CD4-positive, alpha-beta T cell treated with Interleukin-12 subunit alpha and Interleukin-12 subunit beta, for 1 hour (primary cell): Measurements from ENCODE around the gene GARIN5B.

Experiments
- DNase-seq: peaks from one replicate; pipeline ENCODE4 v3.0.0-alpha.2; 2020

GARIN5B gene

DNA sequence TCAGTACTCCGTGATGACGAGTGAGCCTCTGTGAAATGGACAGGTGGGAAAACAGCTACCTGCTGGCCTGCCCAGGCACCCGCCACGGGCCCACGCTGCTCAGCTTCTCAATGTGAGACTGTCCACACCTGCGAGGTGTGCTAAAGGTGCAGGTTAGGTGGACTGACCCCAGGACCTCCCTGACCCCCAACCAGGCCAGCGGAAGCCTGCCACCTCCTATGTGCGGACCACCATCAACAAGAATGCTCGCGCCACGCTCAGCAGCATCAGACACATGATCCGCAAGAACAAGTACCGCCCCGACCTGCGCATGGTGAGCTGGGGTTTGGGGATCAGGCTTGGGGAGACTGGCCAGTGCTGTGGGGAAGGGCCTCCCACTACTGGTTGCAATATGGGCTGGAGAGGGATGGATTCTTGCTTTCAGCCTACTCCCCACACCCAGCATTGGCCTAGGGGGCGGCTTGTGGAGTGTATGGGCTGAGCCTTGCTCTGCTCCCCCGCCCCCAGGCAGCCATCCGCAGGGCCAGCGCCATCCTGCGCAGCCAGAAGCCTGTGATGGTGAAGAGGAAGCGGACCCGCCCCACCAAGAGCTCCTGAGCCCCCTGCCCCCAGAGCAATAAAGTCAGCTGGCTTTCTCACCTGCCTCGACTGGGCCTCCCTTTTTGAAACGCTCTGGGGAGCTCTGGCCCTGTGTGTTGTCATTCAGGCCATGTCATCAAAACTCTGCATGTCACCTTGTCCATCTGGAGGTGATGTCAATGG, 24.9 kb upstream of the GARIN5B start:
- no peak for DNase-seq

DNA sequence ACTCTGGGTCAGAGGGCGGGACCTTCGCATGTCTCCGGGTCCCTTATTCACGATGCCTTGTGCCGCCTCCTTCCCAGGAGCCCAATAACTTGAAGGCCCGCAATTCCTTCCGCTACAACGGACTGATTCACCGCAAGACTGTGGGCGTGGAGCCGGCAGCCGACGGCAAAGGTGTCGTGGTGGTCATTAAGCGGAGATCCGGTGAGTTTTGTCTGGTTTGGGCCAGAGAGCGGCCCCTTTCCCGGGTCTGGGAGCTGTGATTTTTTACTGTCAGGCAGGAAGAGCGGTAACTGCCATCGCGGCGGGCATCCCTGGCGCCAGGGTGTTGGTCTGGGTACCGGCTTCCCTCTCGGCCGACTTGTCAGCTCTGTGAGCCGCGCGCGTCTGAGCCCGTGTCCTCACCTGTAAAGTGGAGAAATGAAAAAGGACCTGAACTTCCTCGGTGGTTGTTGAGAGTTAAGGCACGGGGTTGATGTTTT, 23.5 kb upstream of the GARIN5B start:
- no peak for DNase-seq

DNA sequence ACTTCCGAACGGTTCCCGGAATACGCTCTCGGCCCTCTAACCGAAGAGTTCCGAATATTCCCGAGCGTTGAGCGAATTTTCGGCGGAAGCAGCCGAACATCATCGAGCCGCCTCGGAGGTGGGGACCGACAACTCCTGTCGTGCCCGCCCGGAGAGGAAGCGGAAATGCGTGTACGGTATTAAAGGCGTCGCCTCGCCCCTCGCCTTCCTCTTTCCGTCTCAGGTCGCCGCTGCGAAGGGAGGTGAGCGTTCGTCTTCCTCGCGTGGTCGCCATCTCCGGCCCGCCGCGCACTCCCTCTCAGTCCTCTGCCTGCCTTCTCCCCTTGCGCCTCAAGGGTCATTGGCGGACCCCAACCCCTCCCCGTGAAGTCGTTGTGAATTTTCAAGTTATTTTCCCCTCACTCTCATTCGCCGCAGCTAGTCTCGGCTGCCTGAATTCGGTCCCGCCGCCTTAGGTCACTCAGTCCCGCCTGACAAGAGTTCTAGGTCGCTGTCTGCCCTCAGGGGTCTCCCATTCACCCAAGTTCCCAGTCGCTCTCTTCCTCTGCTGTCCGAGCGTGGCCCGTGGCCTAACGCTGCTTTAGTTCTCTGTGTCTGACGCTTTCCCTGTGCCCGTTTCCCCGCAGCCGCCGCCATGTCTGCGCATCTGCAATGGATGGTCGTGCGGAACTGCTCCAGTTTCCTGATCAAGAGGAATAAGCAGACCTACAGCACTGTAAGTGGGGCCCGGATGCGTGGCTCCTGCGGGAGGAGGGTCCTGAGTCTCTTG, 22.8 kb upstream of the GARIN5B start, which contains the start of gene RPL28:
TSS of gene RPL28 (plus strand) at position 209 of the 769 bp plus-strand sequence. CDS start at position 635, 426 bp downstream.
- peak; percentile 99 for DNase-seq

DNA sequence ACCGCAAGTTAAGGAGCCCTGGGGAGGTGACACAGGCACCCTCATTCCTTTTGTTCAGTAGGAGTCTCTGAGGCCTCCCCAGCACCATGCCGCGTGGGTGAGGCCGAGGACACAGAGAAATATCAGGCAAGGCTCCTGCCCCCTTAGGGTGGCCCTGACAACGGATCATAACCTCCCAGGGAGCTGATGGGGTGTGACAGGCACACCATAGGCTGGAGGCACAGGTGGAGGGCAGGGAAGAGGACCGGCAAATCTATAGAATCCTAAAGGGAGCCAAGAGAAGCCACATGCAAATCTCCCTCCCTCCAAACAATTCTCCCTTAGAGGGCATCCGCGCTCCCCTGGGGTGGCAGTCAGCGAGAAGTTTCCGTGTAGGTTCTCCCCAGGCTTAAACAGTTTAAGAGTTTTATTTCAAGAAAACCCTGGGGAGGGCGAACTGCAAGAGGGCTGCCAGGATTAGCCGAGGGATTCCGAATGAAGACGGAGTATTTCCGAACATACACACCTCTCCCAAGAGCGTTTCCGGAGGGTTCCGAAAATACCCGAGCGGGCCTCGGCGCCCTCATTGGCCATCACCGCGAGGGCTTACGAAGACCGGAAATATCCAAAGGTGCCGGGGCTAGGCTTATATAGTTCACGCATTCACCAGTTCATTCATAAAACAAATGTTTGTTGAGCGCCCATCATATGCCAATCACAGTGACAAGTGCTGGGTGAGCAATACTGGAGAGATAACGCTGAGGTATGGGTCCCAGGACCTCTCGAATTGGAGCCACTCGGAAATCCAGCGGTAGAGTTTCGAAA, 22.1 kb upstream of the GARIN5B start:
- peak; percentile 96 for DNase-seq

DNA sequence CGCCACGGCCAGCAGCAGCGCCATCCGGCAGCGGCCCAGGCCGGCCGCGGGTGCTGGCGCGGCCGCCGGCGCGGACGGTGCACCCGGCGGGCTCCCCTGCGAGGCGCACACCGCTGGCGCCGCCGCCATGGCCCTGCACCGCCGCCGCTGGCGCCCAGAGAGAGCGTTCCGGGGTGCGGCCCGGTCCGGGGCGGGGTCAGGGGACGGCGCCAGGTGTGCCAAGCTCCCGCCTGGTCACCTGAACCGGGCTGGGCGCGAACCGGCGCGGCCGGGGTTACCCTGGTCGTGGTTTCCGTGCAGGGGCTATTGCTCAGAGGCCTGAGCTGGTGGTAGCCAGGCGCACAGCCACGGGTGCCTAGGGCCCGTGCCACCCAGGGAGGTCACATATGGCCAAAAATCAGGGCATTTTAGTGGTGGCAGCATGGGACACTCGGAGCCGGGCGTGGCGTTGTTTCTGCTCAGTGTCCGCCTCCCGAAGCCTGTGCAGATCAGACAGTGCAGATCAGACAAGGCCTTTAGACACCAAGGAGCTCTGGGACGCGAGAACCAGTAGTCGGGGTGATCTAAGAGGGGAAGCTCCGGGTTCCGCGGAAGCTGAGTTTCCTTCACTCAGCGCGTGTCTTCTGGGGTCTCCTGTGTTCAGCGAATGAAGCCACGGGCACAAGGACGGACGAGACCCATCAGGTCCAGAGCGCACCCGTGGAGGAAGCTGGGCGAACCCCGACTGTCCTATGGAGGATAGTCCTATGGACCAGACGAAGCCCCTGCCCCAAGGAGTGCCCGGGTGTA, 21.3 kb upstream of the GARIN5B start, which contains the start of gene TMEM238:
TSS of gene TMEM238 (minus strand) at position 162 of the 789 bp plus-strand sequence. CDS start at position 129, 33 bp downstream.
- peak; percentile 48 for DNase-seq

DNA sequence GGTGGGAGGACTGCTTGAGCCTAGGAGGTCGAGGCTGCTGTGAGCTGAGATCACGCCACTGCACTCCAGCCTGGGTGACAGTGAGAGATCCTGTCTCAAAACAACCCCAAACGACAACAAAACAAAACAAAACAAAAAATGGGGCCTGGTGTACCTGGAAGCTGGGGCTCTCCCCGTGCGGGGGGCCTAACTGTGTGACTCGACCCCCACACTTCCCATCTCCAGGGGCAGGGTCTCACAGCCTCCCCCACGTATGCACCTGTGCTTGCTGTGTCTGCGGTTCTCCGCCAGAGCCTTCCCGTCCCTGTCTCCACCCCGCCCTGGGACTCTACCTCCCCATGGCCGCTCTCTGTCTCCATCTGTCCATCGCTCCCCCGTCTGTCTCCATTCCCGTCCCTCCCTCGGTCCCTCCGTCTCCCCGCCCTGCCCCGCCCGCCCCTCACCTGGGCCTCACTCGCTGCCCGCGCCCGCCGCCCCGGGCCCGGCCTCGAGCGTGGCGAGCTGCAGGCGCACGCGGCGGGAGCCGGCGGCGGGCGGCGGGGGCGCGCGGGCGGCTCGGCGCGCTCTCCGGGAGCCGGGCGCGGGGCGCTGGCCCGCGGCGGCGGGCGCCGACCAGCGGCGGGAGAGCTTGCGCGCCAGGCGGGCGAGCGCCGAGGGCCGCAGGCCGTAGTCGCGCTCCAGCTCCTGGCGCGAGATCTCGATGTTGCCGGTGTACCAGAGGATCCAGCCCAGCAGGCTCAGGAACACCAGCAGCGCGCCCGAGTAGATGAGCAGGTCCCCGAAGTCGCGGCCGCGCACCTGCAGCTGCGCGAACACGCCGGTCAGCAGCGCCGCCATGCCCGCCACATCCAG, 20.4 kb upstream of the GARIN5B start:
- DNase-seq, result peak; percentile 57

DNA sequence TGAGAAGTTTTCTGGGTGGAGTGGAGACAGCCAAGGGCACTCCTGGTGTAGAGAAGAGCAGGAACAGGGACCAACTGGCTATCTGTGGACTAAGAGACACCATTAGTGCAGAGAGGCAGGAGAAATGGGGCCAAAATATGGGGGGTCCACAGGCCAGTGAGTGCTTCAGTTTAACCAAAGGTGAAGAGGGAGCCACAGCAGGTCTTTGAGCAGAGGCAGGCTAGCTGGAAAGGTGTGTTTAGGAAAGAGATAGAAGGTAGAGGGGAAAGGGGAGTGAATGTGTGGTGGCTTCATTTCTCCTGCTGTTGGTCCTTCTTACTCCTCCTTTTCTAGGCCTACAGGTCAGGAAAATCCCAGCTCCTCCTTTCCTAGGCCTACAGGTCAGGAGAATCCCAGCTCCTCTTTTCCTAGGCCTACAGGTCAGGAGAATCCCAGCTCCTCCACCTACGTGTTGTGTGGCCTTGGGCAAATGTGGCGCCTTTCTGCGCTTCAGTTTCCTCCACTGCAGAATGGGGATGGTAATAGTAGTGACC, 19.5 kb upstream of the GARIN5B start:
- no peak for DNase-seq

DNA sequence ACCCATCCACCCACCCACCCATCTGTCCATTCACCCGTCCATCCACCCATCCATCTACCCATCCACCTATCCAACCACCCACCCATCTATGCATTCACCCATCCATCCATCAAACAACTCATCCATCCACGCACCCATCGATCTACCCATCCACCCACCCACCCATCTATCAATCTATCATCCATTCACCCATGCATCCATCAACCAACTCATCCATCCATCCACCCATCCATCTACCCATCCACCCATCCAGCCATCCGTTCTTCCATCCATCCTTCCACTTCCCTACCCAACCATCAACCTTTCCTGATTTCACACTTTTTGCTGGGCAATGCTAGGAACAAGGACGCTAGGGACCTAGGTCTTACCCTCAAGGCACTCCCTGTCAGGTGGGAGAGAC, 19.0 kb upstream of the GARIN5B start:
- no peak for DNase-seq

DNA sequence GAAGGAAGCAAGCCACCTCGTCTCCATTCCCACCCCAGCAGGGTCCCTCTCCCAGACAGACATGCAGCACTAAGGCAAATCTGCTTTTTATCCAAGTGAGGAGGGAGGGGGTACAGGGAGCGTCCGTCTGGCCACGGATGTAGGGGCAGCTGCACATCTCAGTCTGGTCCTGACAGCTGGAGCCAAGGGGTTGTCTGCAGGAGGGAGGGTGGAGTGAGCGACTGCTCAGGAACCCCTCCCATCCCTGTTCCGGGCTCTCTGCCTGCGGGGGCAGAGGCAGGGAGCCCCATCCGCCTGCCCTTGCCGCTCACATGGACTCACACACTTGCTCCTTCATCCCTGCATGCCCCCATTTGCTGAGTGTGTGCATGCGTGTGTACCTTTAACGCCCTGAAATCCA, 16.1 kb upstream of the GARIN5B start:
- no peak for DNase-seq

DNA sequence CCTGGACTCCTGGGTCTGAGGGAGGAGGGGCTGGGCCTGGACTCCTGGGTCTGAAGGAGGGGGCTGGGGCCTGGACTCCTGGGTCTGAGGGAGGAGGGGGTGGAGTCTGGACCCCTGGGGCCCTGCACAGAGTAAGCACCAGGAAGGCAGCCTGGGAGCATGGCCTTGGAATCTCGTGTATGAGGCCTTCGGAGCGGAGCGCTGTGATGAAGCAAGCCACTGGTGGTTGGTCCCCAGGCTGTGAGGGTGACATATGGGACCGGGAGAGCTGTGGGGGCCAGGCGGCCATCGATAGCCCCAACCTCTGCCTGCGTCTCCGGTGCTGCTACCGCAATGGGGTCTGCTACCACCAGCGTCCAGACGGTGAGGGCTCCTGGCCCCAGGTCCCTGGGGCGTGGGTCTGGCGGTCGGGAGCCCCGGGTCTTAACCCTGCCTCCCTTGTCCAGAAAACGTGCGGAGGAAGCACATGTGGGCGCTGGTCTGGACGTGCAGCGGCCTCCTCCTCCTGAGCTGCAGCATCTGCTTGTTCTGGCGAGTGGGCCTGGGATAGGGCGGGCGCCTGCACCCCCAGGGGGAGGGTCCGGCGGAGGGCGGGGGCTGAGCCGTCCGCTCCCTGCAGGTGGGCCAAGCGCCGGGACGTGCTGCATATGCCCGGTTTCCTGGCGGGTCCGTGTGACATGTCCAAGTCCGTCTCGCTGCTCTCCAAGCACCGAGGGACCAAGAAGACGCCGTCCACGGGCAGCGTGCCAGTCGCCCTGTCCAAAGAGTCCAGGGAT, 14.5 kb upstream of the GARIN5B start:
- DNase-seq, result no peak

DNA sequence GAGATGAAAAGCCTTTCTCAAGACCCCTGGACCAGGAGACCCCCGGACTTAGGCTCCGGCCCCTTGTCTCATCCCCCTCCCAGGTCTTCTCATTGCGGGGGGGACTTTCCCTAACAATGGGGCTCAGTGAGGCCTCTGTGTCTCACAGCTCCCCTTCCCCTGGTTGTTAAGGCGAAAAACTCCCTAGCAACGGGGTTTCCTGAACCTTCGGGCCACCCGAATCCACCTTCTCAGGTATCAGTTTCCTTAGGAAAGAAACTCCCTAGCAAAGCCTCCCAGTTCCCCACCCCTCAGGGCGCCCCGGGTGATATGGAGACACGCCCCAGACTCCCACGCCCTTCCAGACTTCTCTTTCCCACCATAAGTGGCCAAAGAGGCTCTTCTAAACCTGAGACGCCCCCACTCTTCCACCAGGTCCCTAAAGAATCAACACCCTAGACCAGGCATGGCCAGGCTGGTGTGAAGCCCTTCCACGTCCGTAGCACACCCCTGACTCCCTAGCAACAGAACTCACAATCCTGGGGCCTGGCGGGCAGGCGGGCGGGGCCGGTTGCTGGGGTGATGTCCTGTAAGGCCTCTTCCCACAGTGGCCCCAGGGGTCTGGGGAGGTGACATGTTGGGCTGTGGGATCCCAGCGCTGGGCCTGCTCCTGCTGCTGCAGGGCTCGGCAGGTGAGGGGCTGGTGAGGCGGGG, 13.3 kb upstream of the GARIN5B start, which contains the start of gene TMEM190:
TSS of gene TMEM190 (plus strand) at position 586 of the 693 bp plus-strand sequence. CDS start at position 614, 28 bp downstream.
- DNase-seq, result no peak

DNA sequence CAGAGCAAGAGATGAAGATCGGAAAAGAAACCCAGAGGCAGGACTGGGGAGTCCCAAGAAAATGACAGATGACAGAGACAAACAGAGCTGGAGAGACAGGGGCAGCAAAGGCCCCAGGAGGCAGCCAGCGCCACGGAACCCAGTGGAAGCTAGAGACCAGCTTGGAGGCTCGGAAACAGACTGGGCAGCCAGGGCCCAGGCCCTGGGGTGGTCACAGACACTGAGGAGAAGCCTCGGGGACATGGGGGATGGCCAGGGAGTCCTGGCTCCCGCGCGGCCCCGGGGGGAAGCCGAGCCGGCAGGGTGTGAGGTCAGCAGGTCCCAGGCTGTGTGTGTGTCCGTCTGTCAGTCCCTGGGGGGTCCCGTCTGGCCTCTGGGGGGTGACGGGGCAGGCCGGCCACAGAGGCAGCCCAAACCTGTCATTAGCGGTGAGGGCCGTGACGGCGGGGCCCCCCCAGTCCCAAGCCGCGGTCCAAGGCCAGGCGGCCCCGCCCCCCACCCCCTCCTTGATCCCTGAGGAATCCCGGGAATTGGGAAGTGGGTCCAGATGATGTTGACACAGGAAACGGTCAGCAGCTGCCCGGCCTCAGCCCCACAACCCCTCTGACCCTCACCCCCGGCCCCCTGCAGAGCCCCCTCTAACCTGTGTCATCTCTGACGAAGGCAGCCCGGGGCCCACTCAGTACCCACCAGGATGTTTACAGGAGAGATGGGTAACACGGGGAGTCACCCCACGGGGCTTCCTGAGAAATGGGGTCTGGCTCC, 11.1 kb upstream of the GARIN5B start:
- no peak for DNase-seq

DNA sequence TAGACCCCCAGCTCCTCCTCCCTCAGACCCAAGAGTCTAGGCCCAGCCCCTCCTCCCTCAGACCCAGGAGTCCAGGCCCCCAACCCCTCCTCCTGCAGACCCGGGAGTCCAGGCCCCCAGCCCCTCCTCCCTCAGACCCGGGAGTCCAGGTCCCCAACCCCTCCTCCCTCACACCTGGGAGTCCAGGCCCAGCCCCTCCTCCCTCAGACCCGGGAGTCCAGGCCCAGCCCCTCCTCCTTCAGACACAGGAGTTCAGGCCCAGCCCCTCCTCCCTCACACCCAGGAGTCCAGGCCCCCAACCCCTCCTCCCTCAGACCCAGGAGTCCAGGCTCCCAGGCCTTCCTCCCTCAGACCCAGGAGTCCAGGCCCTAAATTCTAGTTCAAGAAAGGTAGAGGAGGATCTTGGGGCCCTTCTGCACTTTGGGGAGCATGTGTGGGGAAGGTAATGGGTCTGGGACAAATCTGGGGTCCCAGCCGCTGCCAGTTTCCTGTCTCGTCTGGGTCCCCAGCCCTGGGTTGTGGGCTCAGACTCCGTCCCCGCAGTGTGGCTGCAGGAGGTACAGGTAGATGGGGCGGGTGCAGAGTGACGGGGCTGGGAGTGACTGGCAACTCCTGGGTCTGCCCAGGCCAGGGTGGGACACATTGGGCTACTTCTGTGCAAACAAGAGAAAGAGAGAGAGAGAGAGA, 10.4 kb upstream of the GARIN5B start:
- no peak for DNase-seq

DNA sequence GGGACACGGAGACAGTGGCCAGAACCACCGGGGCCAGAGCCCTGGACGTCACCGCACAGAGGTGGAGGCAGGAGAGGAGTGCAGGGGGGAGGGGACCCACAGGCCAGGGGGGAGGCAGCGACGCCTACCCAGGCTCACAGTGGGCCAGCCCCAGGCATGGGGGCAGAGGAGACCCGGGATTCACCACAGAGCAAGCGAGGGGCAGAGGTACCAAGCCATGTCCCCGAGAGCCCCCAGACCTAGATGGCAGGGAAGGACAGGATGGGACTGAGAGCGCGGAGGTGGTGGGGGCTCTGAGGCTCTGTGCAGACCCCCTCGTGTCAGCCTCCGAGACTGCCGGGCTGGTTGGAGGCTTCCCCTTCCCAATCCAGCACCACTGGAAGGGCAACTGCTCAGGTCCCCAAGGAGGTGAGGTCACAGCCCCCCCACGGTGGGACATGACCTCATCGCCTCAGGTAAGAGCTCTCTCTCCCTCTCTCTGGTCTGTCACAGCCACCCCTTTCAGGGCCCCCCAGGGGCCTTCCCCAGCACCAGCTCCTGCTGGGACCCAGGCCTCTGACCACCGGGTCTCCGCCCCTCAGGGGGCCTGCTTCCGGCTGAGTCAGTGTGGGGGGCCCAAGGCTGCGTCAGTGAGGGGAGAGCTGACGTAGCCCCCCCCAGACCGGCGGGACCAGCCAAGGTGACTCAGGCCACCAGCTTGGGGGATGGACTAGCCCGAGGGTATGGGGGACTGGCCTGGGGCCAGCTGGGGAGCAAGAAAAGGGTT, 9.4 kb upstream of the GARIN5B start:
- DNase-seq, result no peak

DNA sequence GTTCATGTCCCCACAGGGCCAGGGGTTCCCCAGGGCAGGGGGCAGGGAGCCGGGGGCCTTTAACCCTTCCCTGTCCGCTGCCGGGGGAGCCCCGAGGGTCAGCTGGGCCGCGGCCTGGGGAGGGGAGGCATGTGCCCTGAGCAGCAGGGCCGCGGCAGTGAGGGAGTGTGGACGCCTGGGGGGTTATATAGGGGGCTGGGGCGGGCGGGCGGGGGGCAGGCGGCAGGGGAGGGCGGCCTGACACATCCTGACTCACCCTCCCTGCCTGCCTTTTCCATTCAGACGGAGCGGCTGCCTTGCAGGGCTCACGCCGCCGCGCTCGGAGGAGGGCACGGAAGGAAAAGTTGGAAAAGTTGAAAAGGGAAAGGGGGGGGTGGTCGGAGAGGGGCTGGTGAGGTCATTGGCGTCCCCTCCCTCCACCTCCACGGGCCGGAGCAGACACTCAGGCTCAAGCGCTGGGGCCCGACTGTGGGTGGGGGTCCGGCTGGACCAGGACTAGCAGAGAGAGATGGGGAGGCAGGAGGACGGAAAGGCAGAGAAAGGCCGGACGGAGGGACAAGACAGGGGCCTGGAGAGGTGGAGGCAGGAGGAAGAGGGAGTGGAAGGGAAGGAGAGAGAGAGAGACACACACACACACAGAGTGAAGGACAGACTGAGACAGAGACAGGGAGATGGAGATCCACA, 7.4 kb upstream of the GARIN5B start, which contains the start of gene IL11:
TSS of gene IL11 (minus strand) at position 159 of the 684 bp plus-strand sequence. CDS start at position 6, 153 bp downstream.
- DNase-seq, result no peak

DNA sequence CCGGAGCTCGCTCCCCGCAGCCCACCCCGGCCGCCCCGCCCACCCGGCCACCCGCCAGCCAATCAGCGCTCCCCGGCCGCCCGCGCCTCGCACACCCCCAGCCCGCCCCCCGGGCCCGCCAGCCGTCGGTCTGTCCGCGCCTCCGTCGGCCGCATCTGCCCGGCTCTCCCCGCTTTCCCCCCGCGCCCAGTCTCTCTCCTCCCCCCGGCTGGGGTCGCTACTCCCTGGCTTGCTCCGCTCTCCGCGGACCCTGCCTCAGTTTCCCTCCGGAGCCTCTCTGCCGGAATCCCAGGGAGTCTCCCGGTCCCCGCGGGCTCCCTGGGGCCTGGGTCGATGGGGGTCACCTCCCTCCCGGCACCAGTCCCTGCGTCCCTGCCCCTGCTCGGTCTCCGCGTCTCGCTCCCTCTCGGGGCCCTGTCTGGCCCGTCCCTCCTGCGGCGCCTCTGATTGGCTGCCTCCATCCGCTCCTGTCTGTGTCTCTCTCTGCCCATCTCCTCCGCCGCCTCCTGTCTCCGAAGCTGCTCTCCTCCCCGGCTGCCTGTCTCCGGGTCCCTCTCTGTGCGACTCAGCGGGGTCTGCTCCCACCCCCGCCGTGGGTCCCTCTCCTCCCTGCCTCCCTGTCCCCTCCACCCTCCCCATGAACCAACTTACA, 6.7 kb upstream of the GARIN5B start:
- DNase-seq, result no peak
